Activated CD8-positive, alpha-beta T cell treated with anti-CD3 and anti-CD28 coated beads, Interleukin-2, amount 10 ng/mL, durations not matched to agents 7 days and 5 days (primary cell): ENCODE data around the gene AZGP1. TPM values are rescaled to one million over a fixed set of nuclear protein-coding genes. Genes with fewer than 3 reads are reported as not detected.
"Not testable (repeated sequence)": the region's sequence is repeated elsewhere in the genome, so short reads cannot be mapped to it uniquely, and the experiment has no call there.

ENCODE experiments used
- ATAC-seq: fragments of 150-1000 bp; cut with Tn5 transposase; one replicate; pipeline ENCODE4 v1.10.0; 2021; ENCODE audit warnings: moderate library complexity
- CTCF ChIA-PET: fragments of 350-600 bp; sonication (Branson Sonifier 250); formaldehyde crosslinking; loops from one replicate; lab custom pipeline; 2021; ENCODE audit warnings: antibody characterized with exemption; lab: Charles Lee
- POLR2A ChIA-PET: fragments of 350-600 bp; sonication (Branson Sonifier 250); formaldehyde crosslinking; loops from one replicate; lab custom pipeline; 2021; ENCODE audit warnings: antibody characterized with exemption; lab: Charles Lee
- DNase-seq: peaks from one replicate; pipeline ENCODE4 v3.0.0-alpha.2; 2020
- H3K27ac Mint-ChIP-seq: one replicate; pipeline ENCODE4 v1.8.0; 2021; ENCODE audit warnings: mild to moderate bottlenecking, mixed read lengths
- H3K27me3 Mint-ChIP-seq: one replicate; pipeline ENCODE4 v1.8.0; 2021; ENCODE audit warnings: low read depth, mixed read lengths
- H3K36me3 Mint-ChIP-seq: one replicate; pipeline ENCODE4 v1.8.0; 2021; ENCODE audit warnings: low read depth, mixed read lengths
- H3K4me1 Mint-ChIP-seq: one replicate; pipeline ENCODE4 v1.8.0; 2021; ENCODE audit warnings: low read depth, mixed read lengths
- H3K4me3 Mint-ChIP-seq: one replicate; pipeline ENCODE4 v1.8.0; 2021; ENCODE audit warnings: mild to moderate bottlenecking, mixed read lengths
- H3K9me3 Mint-ChIP-seq: one replicate; pipeline ENCODE4 v1.8.0; 2022; ENCODE audit warnings: mixed read lengths; ENCODE audit not compliant: insufficient read depth
- total RNA-seq, 2 experiments: library from RNA; stranded (reverse); gene quantifications; one replicate each; pipeline ENCODE4 v1.2.3, GENCODE V29; 2021

Gene AZGP1
- total RNA-seq, 2 experiments from 2014 or later, result not detected

GRCh38 chr7:99976626-99977025 is 795 bp upstream of the AZGP1 start:
- no peak for DNase-seq
- no peak overlapping the region for H3K4me3 Mint-ChIP-seq
- no peaks in the 10 kb centered on the region for H3K9me3 Mint-ChIP-seq
- peaks cover 3% of the 10 kb centered on the region for H3K27me3 Mint-ChIP-seq
- ChIA-PET POLR2A (no interaction called here), CTCF (interaction anchor here (0.9 to 7.9 kb wide), 2 partner anchors 59 to 153 kb away, joined by 4 to 73 read pairs; partner anchors contain the start of gene TRIM4)
- ATAC-seq, result no peak
- no peaks in the 10 kb centered on the region for H3K36me3 Mint-ChIP-seq
- no peak overlapping the region for H3K27ac Mint-ChIP-seq
- H3K4me1 Mint-ChIP-seq, result peaks cover 15% of the 10 kb centered on the region

DNA sequence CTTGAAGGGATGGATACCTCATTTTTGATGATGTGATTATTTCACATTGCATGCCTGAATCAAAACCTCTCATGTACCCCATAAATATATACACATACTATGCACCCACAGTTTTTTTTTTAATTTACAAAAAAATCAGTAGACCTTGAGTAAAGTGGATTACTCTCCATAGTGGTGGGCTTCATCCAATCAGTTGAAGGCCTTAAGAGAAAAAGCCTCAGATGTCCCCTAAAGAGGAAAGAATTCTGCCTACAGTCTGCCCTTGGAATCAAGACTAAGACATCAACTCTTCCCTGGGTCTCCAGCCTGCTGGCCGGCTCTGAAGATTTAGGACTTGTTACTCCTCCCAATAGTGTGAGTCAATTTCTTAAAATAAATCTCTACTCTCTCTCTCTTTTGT is 1.1 kb downstream of the AZGP1 start:
- Mint-ChIP-seq H3K4me3 (no peak overlapping the region), H3K9me3 (no peaks in the 10 kb centered on the region), H3K4me1 (peaks cover 7% of the 10 kb centered on the region), H3K36me3 (no peaks in the 10 kb centered on the region), H3K27me3 (peaks cover 7% of the 10 kb centered on the region), H3K27ac (no peak overlapping the region)
- DNase-seq (no peak), ATAC-seq (no peak)
- ChIA-PET POLR2A (no interaction called here), CTCF (no interaction called here)

GRCh38 chr7:99973817-99974216 is 2.0 kb downstream of the AZGP1 start:
- H3K27ac Mint-ChIP-seq, ATAC-seq, H3K4me3 Mint-ChIP-seq, H3K4me1 Mint-ChIP-seq, H3K27me3 Mint-ChIP-seq, DNase-seq, CTCF ChIA-PET, POLR2A ChIA-PET, H3K9me3 Mint-ChIP-seq, H3K36me3 Mint-ChIP-seq: not testable (repeated sequence)

GRCh38 chr7:99971242-99971641 is 4.6 kb downstream of the AZGP1 start:
- POLR2A ChIA-PET, result no interaction called here
- no peak overlapping the region for H3K27ac Mint-ChIP-seq

GRCh38 chr7:99969813-99970212 is 6.0 kb downstream of the AZGP1 start:
- H3K27me3 Mint-ChIP-seq, H3K36me3 Mint-ChIP-seq, H3K27ac Mint-ChIP-seq, H3K9me3 Mint-ChIP-seq, ATAC-seq, H3K4me1 Mint-ChIP-seq, DNase-seq, POLR2A ChIA-PET, H3K4me3 Mint-ChIP-seq: not testable (repeated sequence)
- CTCF ChIA-PET, result interaction anchor here (0.6 kb wide), 1 partner anchor 59 kb away, joined by 4 read pairs; no protein-coding TSS in a partner anchor

More at GRCh38 chr7:99971242-99971641, 4.6 kb downstream of the AZGP1 start:
- Mint-ChIP-seq H3K36me3 (no peaks in the 10 kb centered on the region), H3K4me1 (peaks cover 6% of the 10 kb centered on the region), H3K9me3 (no peaks in the 10 kb centered on the region), H3K4me3 (no peak overlapping the region), H3K27me3 (peaks cover 12% of the 10 kb centered on the region)
- CTCF ChIA-PET, result interaction anchor here (2.2 kb wide), 1 partner anchor 58 kb away, joined by 7 read pairs; no protein-coding TSS in a partner anchor
- ATAC-seq (no peak), DNase-seq (no peak)

- Mint-ChIP-seq H3K4me1 (peaks cover 4% of the 10 kb centered on the region), H3K27me3 (peaks cover 9% of the 10 kb centered on the region), H3K27ac (no peak overlapping the region), H3K4me3 (no peak overlapping the region), H3K36me3 (no peaks in the 10 kb centered on the region), H3K9me3 (no peaks in the 10 kb centered on the region)
- POLR2A ChIA-PET, result no interaction called here
- CTCF ChIA-PET, result interaction anchor here (0.6 to 2.8 kb wide), 2 partner anchors 10 to 58 kb away, joined by 4 to 10 read pairs; no protein-coding TSS in a partner anchor
- DNase-seq (no peak), ATAC-seq (no peak)
Measured at GRCh38 chr7:99969298-99969697, 6.5 kb downstream of the AZGP1 start.

DNA sequence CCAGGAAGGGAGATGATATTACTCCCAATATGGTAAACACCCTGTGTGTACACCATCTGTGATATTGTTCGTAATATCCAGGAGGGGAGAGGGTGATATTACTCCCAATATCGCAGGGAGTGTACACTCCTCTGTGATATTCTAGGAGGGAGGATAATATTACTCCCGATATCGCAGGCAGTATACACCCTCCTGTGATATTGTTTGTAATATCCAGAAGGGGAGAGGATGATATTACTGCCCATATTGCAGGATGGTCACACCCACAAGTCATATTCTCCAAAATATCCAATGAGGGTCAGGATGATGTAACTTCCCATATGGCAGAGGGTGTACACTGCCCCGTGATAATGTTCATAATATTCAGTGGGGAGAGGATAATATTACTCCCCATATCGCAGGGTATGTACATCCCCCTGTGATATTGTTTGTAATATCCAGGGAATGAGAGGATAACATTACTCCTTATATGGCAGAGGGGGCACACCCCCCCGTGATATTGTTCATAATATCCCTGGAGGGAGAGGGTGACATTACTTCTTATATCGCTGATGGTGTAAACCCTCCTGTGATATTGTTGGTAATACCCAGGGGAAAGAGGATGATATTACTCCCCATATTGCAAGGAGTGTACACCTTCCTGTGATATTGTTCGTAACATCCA is 17.1 kb downstream of the AZGP1 start:
- CTCF ChIA-PET, result no interaction called here
- H3K27ac Mint-ChIP-seq, result no peak overlapping the region

GRCh38 chr7:99955247-99955646 is 20.6 kb downstream of the AZGP1 start:
- H3K27ac Mint-ChIP-seq, result no peak overlapping the region
- H3K4me3 Mint-ChIP-seq, result no peak overlapping the region
- H3K9me3 Mint-ChIP-seq, result peaks cover 6% of the 10 kb centered on the region
- peaks cover 4% of the 10 kb centered on the region for H3K4me1 Mint-ChIP-seq
- ATAC-seq, result no peak
- peaks cover 13% of the 10 kb centered on the region for H3K27me3 Mint-ChIP-seq
- no peak for DNase-seq
- ChIA-PET POLR2A (interaction anchor here (0.6 kb wide), 1 partner anchor 432 kb away, joined by 3 read pairs; no protein-coding TSS in a partner anchor), CTCF (interaction anchor here (0.8 kb wide), 1 partner anchor 35 kb away, joined by 3 read pairs; no protein-coding TSS in a partner anchor)
- H3K36me3 Mint-ChIP-seq, result no peaks in the 10 kb centered on the region

More for the DNA sequence above, 17.1 kb downstream of the AZGP1 start:
- peaks cover 17% of the 10 kb centered on the region for H3K27me3 Mint-ChIP-seq
- POLR2A ChIA-PET, result no interaction called here
- ATAC-seq (no peak), DNase-seq (no peak)
- H3K9me3 Mint-ChIP-seq, result no peaks in the 10 kb centered on the region
- no peak overlapping the region for H3K4me3 Mint-ChIP-seq
- H3K4me1 Mint-ChIP-seq, result peaks cover 1% of the 10 kb centered on the region
- no peaks in the 10 kb centered on the region for H3K36me3 Mint-ChIP-seq

DNA sequence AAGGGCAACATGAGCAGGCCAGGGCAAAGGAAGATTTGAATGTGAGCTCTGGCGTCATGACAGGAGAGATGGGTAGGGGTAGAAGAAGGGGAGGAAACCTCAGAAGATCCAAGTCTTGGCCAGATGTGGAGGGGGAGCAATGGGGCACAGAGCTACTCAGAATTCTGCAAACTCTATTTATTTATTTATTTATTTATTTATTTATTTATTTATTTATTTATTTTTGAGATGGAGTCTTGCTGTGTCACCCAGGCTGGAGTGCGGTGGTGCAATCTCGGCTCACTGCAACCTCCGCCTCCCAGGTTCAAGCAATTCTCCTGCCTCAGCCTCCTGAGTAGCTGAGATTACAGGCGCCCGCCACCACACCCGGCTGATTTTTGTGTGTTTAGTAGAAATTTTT is 21.2 kb downstream of the AZGP1 start:
- CTCF ChIA-PET, H3K4me3 Mint-ChIP-seq, H3K27ac Mint-ChIP-seq, H3K4me1 Mint-ChIP-seq, H3K9me3 Mint-ChIP-seq, POLR2A ChIA-PET, ATAC-seq, H3K36me3 Mint-ChIP-seq, DNase-seq: not testable (repeated sequence)
- H3K27me3 Mint-ChIP-seq, result peaks cover 14% of the 10 kb centered on the region

- Mint-ChIP-seq H3K27ac (no peak overlapping the region), H3K4me3 (no peak overlapping the region), H3K4me1 (peaks cover 4% of the 10 kb centered on the region), H3K27me3 (peaks cover 9% of the 10 kb centered on the region), H3K36me3 (no peaks in the 10 kb centered on the region), H3K9me3 (peaks cover 6% of the 10 kb centered on the region)
- no peak for ATAC-seq
- ChIA-PET CTCF (no interaction called here), POLR2A (no interaction called here)
- no peak for DNase-seq
Measured at GRCh38 chr7:99953649-99954048, 22.2 kb downstream of the AZGP1 start.

GRCh38 chr7:99952649-99953048 is 23.2 kb downstream of the AZGP1 start:
- POLR2A ChIA-PET, DNase-seq, ATAC-seq, H3K4me3 Mint-ChIP-seq, H3K9me3 Mint-ChIP-seq, H3K27me3 Mint-ChIP-seq, H3K36me3 Mint-ChIP-seq, H3K27ac Mint-ChIP-seq, H3K4me1 Mint-ChIP-seq, CTCF ChIA-PET: not testable (repeated sequence)

GRCh38 chr7:99950819-99951218 is 25.0 kb downstream of the AZGP1 start:
- H3K9me3 Mint-ChIP-seq, H3K27me3 Mint-ChIP-seq, H3K36me3 Mint-ChIP-seq, DNase-seq, H3K4me3 Mint-ChIP-seq, H3K4me1 Mint-ChIP-seq, H3K27ac Mint-ChIP-seq, ATAC-seq, POLR2A ChIA-PET: not testable (repeated sequence)
- CTCF ChIA-PET, result interaction anchor here (1.0 to 3.3 kb wide), 3 partner anchors 29 to 37 kb away, joined by 3 to 25 read pairs (median 18); partner anchors contain the start of gene TRIM4
